Upper lobe of right lung (tissue), 1 donor: Measurements from ENCODE around the gene TEX10. TPM values are rescaled to one million over a fixed set of nuclear protein-coding genes. Genes with fewer than 3 reads are reported as not detected.
"Not testable (repeated sequence)": the region's sequence is repeated elsewhere in the genome, so short reads cannot be mapped to it uniquely, and the experiment has no call there.

Source experiments
- ATAC-seq: fragments of 200-7000 bp; cut with Tn5 transposase; one replicate; pipeline ENCODE4 v1.9.1; 2020; ENCODE audit warnings: mild to moderate bottlenecking, moderate library complexity
- DNase-seq: peaks from one replicate; pipeline ENCODE4 v3.0.0-alpha.2; 2020
- H3K27ac ChIP-seq: fragments of 200-600 bp; one replicate; pipeline ENCODE4 v1.8.0; 2022
- H3K27me3 ChIP-seq: fragments of 200-600 bp; one replicate; pipeline ENCODE4 v1.8.0; 2022; ENCODE audit warnings: mild to moderate bottlenecking
- H3K36me3 ChIP-seq: fragments of 200-600 bp; one replicate; pipeline ENCODE4 v1.8.0; 2022
- H3K4me1 ChIP-seq: fragments of 200-600 bp; one replicate; pipeline ENCODE4 v1.8.0; 2022
- H3K4me3 ChIP-seq: fragments of 200-600 bp; one replicate; pipeline ENCODE4 v1.8.0; 2022; ENCODE audit warnings: mild to moderate bottlenecking
- H3K9me3 ChIP-seq: fragments of 200-600 bp; one replicate; pipeline ENCODE4 v1.8.0; 2022
- intact Hi-C: fragments of 100-400 bp; cut with DNase I; formaldehyde crosslinking; loops from one replicate; pipeline ENCODE4 v1.11.0; 2022
- total RNA-seq: library from RNA; stranded (reverse); fragmentation: NEBNext Ultra II Directional; extraction: Animal tissue kit (Norgen Biotek cat#: 25700); gene quantifications from one replicate; pipeline ENCODE4 v1.2.1, GENCODE V29; 2021
- TF ChIP-seq, protein P1 (sequence below): fragments of 200-600 bp; IDR thresholded peaks from one replicate; pipeline ENCODE4 v1.8.0; 2022; ENCODE audit warnings: antibody characterized with exemption
- donor health status: DM: no; HTN: yes; CAD: no; lungs with severe emphysema.

The TEX10 gene
- total RNA-seq, 1 donor from 2014 or later, result 13.0 TPM

DNA sequence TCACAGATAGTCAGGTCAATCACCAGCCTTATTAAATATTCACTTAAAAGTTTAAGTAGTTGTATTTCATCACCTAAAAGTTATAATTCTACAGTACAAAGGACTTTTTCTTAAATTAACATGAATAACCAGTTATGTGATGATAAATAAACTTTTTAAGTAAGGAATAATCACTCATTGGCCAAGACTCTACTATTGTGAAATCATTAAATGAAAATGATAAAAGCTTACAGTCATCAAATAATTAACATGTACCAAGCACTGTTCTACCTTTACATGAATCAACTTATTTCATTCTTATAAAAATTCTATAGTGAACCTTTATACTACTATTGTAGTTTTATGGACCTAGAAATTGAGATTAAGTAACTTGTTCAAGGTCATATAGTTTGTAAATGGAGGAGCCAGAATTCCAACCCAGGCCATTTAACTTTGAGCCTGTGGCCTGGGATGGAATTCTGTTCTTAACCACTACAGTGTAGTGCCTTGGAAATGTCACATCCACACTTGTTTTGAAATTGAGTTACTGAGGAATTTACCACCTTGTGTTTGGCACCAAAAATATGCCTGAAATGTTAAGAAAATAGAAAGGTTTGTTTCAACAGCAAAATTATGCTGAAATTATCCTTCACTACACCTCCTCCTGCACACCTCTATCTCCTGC, 41.4 kb upstream of the TEX10 start:
- ATAC-seq, result no peak
- H3K27ac ChIP-seq, result no peak overlapping the region
- intact Hi-C loops, result no loop called here

DNA sequence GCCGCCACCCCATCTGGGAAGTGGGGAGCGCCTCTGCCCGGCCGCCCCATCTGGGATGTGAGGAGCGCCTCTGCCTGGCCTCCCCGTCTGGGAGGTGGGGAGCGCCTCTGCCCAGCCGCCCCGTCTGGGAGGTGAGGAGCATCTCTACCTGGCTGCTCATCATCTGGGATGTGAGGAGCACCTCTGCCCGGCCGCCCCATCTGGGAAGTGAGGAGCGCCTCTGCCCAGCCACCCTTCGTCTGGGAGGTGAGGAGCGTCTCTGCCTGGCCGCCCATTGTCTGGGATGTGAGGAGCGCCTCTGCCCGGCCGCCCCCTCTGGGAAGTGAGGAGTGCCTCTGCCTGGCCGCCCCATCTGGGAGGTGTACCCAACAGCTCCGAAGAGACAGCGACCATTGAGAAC, 40.2 kb upstream of the TEX10 start:
- H3K27me3 ChIP-seq, H3K4me3 ChIP-seq, DNase-seq, H3K27ac ChIP-seq, H3K9me3 ChIP-seq, H3K36me3 ChIP-seq, H3K4me1 ChIP-seq, ATAC-seq, intact Hi-C loops: not testable (repeated sequence)

More for the DNA sequence above, 41.4 kb upstream of the TEX10 start:
- DNase-seq, result no peak
- H3K4me1 ChIP-seq, result no peaks in the 10 kb centered on the region
- H3K27me3 ChIP-seq, result no peaks in the 10 kb centered on the region
- no peak overlapping the region for H3K4me3 ChIP-seq
- no peaks in the 10 kb centered on the region for H3K9me3 ChIP-seq
- no peaks in the 10 kb centered on the region for H3K36me3 ChIP-seq
- TF ChIP-seq, protein P1, sequence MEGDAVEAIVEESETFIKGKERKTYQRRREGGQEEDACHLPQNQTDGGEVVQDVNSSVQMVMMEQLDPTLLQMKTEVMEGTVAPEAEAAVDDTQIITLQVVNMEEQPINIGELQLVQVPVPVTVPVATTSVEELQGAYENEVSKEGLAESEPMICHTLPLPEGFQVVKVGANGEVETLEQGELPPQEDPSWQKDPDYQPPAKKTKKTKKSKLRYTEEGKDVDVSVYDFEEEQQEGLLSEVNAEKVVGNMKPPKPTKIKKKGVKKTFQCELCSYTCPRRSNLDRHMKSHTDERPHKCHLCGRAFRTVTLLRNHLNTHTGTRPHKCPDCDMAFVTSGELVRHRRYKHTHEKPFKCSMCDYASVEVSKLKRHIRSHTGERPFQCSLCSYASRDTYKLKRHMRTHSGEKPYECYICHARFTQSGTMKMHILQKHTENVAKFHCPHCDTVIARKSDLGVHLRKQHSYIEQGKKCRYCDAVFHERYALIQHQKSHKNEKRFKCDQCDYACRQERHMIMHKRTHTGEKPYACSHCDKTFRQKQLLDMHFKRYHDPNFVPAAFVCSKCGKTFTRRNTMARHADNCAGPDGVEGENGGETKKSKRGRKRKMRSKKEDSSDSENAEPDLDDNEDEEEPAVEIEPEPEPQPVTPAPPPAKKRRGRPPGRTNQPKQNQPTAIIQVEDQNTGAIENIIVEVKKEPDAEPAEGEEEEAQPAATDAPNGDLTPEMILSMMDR, result no peak

DNA sequence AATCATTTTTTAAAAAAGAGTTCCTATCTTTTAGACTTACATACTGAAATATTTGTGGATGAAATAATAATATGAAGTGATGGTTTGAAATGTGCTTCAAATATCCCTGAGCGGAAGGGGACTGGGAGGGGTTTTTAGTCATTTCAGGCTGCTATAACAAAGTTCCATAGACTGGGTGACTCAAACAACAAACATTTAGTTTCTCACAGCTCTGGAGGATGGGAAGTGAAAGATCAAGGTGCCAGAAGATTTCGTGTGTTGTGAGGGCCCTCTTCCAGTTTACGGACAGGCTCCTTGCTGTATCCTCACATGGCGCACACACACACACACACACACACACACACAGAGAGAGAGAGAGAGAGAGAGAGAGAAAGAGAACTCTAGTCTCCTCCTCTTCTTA, 27.1 kb upstream of the TEX10 start:
- H3K36me3 ChIP-seq, result no peaks in the 10 kb centered on the region
- DNase-seq (no peak), ATAC-seq (no peak)
- H3K4me3 ChIP-seq, result no peak overlapping the region
- intact Hi-C loops, result no loop called here
- TF ChIP-seq, protein P1, result no peak
- H3K9me3 ChIP-seq, result no peaks in the 10 kb centered on the region
- H3K27ac ChIP-seq, result no peak overlapping the region
- no peaks in the 10 kb centered on the region for H3K4me1 ChIP-seq
- no peaks in the 10 kb centered on the region for H3K27me3 ChIP-seq

DNA sequence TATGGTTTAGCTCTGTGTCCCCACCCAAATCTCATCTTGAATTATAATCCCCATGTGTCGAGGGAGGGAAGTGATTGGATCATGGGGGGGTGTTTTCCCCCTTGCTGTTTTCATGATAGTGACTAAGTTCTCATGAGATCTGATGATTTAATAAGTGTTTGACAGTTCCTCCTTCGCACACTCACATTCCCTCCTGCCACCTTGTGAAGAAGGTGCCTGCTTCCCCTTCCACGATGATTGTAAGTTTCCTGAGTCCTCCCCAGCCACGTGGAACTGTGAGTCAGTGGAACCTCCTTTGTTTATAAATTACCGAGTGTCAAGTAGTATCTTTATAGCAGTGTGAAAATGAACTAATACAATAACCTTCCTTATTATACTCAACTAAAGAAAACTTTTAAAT, 24.3 kb upstream of the TEX10 start:
- no peak for ATAC-seq
- Histone ChIP-seq H3K9me3 (no peaks in the 10 kb centered on the region), H3K36me3 (no peaks in the 10 kb centered on the region), H3K27me3 (no peaks in the 10 kb centered on the region), H3K4me1 (no peaks in the 10 kb centered on the region), H3K4me3 (no peak overlapping the region), H3K27ac (no peak overlapping the region)
- DNase-seq, result no peak
- intact Hi-C loops, result no loop called here
- TF ChIP-seq, protein P1, result no peak

DNA sequence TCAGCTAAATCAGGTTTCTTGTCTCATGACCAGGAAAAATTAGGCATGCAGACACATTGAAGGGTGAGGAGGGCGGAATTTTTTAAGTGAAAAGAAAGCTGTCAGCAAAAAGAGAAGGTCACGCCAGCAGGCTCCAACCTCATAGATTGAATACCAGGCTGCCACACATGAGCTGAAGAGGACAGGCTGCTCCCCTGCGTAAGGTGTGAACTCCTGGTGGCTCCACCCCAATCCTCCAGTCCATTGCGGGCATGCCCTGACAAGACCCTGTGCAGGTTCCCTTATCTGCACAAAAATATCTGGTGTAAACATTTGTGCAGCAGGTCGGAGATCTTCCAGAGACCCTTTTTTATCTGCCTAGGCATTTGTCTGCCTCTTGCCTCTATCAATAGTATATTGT, 22.9 kb upstream of the TEX10 start:
- no peaks in the 10 kb centered on the region for H3K27me3 ChIP-seq
- no peaks in the 10 kb centered on the region for H3K4me1 ChIP-seq
- TF ChIP-seq, protein P1, result no peak
- H3K36me3 ChIP-seq, result no peaks in the 10 kb centered on the region
- H3K27ac ChIP-seq, result no peak overlapping the region
- no peak for DNase-seq
- no peaks in the 10 kb centered on the region for H3K9me3 ChIP-seq
- intact Hi-C loops, result no loop called here
- no peak overlapping the region for H3K4me3 ChIP-seq
- no peak for ATAC-seq

DNA sequence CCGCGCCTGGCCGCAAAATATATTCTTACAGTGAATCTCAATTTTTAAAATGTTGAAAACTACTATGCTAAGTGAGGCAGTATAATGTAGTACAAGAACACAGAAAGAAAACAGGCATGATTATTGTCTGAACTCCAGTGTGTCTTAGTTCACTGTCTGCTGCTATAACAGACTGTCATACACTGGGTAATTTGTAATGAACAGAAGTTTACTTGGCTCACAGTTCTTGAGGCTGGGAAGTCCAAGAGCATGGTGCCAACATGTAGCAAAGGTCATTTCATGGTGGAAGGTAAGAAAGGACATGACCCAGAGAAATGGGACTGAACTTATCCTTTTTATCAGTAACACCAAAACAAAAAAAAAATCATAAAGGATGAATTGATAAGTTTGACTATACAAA, 19.9 kb upstream of the TEX10 start:
- no peaks in the 10 kb centered on the region for H3K36me3 ChIP-seq
- H3K27me3 ChIP-seq, result no peaks in the 10 kb centered on the region
- TF ChIP-seq, protein P1, result no peak
- no peaks in the 10 kb centered on the region for H3K9me3 ChIP-seq
- ATAC-seq (no peak), DNase-seq (no peak)
- no peak overlapping the region for H3K27ac ChIP-seq
- no peak overlapping the region for H3K4me3 ChIP-seq
- intact Hi-C loops, result no loop called here
- H3K4me1 ChIP-seq, result no peaks in the 10 kb centered on the region
